ENCODE measurements around the gene RWDD2A. TPM values are rescaled to one million over a fixed set of nuclear protein-coding genes. Genes with fewer than 3 reads are reported as not detected.

RWDD2A gene
- 2.3 and 4.7 TPM in 2 replicates for total RNA-seq

DNA sequence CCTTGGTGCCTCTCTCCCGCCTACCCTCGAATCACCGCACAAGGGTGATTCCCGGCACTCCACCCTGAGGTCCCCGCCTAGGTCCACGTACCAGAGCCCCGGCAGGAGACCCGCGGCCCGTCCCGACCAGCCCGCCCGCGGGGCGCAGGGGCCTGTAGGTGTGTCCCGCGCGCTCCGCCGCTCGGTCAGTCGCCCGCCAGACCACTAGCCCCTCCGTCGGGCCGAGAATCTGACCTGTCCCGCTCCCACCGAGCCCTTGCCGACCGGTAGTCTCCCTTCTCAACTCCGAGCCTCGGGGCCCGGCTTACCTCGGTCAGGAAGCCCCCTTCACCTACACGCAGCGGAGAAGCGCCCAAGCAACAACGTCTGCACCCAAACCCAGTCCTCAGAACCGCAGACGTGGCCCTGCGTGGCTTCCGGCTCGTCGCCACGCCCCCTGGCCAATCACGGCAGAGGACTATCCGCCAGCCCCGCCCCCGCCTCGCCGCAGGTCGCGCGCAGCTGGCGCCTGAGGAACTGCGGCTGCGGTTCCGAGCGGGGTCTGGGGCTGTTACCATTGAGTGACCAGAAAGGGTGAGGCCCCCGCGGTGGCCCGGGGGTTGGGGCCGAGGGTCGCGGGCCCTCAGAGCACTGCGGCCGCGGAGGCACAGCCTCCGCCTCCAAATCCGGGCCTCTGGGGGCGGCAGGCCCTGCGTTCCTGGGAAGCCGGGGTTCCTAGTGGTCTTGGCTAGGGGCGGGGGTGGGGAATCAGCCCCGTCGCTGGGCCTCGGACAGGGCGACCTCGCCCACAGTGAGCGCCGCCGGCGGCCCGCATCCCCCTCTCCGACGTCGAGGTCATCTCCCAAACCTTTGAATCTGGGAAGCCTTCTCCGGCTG lies at the start of gene RWDD2A, which contains the start of gene PGM3:
RWDD2A (plus strand) TSS at position 487 of the 876 bp plus-strand sequence. CDS start 1,095 bp downstream, outside the sequence.
PGM3 (minus strand) TSS at position 395 of the 876 bp plus-strand sequence. CDS start 2,253 bp downstream, outside the sequence.

Other genes with a start within 250 kb of the RWDD2A start
- 3.9 and 5.5 TPM in 2 replicates for gene UBE3D, start 127.5 kb upstream of the RWDD2A start, total RNA-seq
- gene DOP1A, start 125.7 kb upstream of the RWDD2A start, total RNA-seq, result 3.1 and 7.9 TPM in 2 replicates
- gene PGM3, start 92 bp upstream of the RWDD2A start, total RNA-seq, result 24.3 and 39.3 TPM in 2 replicates
- 7.6 and 14.3 TPM in 2 replicates for gene ME1, start 237.7 kb downstream of the RWDD2A start, total RNA-seq